GM21447 (cell line): ENCODE data around the gene KSR1.

Experiments
- ATAC-seq: cut with Tn5 transposase; IDR thresholded peaks from one replicate; pipeline ENCODE4 v1.9.1; 2021; ENCODE audit not compliant: unreplicated experiment

Gene KSR1

DNA sequence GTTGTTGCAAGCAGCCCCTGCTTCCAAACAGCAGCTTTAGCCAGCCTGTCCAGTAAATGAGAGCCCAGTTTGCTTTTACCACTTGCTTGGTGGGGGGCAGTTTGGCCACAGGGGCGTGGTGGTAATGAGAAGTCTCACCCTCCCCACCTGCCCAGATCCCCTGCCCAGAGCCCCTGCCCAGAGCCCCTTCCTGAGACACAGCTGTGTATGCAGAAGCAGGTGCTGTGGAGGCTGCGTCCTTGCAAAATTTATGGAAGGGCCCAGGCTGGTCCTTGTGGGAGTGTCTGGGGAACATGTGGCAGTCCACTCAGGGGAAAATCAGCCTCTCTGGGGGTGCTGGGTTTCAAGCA, 147.1 kb downstream of the KSR1 start:
- no peak for ATAC-seq

DNA sequence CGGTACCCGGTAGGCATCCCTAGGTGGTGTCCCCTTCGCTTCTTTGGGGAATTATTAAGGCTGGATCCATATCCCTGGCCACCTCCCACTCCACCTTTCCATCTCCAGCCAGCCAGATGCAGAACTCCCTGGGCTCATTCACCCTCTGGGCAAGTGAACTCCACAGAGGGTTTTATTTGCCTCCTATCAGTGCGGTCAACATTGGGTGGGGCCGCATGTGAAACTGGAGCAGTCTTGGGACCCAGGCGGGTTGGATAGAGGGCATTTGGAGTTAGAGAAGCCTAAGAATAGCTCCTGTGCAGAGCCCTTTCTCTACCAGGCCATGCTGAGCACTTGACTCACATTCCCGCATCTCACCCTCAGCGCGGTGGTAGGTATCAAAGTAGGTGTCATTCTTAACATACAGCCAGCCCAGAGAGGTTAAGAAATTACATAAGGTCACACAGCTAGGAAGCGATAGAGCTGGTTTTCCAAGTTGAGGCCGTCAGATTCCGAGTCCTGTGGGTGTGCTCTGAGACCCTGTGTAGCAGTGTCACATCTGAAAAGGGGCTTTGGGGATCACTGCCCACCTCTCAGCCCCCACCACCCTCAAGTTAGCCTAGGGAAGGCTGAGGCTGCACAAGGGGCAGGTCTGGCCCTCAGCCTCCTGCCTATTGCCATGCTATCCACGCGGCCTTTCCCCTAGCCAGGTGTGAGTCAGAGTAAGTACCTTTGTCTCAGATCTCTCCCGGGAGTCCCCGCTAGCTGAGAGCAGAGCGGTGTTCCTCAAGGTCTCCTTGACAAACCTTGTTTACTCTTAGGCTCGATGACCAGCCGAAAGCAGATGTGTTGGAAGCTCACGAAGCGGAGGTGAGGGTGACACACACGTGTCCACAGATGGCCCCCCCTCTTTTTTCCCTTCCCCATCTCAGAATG, 147.9 kb downstream of the KSR1 start:
- ATAC-seq, result no peak

DNA sequence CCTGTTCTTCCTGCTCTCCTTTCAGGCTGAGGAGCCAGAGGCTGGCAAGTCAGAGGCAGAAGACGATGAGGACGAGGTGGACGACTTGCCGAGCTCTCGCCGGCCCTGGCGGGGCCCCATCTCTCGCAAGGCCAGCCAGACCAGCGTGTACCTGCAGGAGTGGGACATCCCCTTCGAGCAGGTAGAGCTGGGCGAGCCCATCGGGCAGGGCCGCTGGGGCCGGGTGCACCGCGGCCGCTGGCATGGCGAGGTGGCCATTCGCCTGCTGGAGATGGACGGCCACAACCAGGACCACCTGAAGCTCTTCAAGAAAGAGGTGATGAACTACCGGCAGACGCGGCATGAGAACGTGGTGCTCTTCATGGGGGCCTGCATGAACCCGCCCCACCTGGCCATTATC, 149.2 kb downstream of the KSR1 start:
- ATAC-seq, result no peak

DNA sequence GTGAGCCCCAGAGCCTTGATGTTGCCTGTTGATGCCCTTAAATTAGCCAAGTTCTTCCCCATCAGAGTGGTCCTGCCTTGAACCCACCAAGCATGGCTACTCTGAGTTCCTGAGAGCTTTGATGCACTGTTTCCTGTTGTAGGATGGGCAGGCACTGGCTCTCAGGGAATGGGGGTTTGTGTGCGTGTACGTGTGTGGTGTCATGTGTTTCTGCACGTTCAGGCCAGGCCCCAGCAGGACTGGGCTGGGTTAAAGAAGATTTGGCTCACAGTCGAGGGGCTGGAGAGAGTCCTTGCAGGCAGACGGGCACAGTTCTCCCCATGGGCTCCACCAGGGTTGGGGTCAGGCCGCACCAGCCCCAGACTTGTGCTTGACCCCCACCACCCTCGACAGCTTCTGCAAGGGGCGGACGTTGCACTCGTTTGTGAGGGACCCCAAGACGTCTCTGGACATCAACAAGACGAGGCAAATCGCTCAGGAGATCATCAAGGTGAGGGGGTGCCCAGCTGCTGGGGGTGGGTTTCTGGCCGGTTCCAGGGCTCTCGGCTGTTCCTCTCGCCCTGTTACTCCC, 151.4 kb downstream of the KSR1 start:
- no peak for ATAC-seq

DNA sequence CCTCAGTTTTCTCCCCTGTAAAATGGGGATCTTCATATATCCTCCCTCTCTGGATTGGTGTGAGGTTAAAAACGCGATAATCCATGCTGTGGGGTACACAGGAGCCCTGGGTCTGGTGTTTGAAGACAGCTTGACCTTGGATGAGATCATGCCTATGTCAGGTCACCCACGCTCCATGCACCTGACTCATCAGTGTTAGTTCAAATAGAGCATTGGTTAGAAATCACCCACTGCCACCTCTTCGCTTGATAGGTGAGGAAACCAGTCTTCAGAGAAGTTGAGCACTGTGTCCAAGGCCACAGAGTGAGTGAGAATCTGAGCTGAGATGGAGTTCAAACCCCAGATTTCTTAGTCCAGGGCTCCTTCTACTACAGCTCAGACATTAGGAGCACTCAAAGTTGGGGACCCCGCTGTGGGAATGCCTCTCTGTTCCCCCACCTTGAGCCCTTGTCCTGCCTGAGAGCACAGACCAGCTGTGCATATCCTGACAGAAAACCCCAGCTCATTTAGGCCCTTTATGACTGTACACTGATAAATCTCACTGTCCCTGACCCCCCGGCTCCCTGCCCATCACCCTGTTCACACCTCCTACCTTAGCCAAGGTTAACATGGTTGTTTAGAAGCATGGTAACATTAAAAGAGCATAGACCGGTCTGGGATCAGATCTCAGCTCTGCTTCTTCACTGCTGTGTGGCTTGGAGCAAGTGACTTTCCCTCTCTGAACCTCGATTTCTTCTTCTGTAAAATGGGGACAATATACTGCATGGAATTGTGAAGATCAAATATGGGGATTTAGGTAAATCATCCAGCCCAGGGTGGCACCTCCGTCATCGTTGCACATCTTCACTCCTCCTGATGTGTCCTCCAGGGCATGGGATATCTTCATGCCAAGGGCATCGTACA, 152.3 kb downstream of the KSR1 start:
- ATAC-seq, result no peak

DNA sequence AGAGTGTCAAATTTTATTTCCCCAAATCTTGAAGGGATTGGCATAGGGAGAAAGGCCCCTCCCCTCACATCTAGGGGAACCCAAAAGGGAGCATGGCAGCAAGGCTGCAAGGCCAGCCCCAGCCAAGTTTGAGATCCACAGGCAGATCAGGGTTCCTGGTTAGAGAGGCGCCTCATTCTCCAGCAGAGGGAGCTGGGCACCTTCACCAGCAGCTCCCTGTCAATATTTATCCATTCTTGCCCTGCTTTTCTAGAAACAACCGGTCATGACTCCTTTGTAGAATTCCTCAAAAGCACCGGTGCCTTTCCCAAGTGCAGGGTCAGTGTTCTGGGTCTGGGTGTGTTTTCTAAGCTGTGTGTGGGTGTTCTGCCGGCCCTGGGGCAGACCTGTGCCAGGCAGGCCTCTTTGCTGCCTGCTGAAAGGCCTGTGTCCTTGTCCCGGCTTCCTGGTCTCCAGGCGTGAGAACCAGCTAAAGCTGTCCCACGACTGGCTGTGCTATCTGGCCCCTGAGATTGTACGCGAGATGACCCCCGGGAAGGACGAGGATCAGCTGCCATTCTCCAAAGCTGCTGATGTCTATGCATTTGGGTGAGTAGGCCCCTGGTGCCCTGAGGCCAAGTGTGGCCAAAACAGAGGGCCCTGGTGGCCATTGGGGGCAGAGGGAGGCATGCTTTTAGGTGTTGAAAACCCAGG, 153.5 kb downstream of the KSR1 start:
- ATAC-seq, result no peak

DNA sequence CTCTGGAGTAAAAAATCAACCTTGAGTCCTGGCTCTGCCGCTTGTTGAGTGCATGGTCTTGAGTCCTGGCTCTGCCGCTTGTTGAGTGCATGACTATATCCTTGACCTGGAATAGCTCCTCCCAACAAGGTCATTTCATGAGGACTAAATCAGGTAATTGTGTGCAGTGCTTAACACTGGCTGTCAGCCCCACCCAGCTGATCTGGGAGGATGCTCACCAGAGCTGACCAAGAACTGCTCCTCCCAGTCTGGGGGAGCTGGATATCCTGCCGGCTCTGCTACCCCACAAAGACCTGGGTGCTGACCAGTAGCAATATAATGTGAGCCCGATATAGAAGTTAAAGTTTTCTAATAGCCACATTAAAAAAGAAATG, 154.0 kb downstream of the KSR1 start:
- ATAC-seq, result no peak

DNA sequence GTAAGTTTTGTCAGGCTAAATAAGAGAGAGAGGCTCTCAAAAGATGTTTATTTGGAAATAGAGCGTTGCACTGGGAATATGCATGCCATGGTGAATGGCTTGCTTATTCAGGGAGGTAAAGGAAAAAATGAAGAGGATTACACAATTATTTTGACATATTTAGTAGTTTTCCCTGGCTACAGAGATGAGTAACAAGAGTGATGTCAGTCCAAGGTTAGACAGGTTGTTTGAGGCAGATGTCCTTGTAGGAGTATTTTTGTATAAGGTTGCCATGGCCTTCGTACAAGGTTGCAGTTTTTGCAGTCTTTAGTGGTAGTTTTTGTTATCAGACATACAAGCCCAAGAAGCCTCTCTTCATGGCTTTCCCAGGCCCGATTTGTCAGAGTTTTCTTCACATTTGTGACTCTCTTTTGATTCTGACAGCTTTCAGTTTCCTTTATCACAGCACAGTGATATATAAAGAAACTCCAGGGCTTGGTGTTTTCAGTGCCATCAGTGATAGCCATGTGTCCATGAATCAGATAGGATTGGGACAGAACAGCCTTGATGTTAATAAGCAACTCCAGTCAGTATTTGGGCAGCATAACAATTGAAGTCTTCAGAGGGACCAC, 156.0 kb downstream of the KSR1 start:
- no peak for ATAC-seq

DNA sequence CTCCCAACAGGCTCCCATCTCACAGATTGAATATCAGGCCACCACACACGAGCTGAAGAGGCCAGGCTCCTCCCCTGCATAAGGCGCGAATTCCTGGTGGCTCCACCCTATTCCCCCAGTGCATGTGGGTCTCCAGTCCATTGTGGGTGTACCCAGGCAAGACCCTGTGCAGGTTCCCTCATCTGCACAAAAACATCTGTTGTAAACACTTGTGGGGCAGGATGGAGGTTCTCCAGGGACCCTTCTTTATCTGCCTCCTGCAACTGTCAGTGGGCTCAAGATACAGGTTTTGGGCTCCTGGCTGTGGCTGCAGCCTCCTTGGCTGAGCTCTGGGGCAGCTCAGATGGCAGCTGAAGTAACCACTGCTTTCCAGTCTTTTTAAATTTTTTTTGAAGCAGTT, 157.2 kb downstream of the KSR1 start:
- ATAC-seq, result no peak

DNA sequence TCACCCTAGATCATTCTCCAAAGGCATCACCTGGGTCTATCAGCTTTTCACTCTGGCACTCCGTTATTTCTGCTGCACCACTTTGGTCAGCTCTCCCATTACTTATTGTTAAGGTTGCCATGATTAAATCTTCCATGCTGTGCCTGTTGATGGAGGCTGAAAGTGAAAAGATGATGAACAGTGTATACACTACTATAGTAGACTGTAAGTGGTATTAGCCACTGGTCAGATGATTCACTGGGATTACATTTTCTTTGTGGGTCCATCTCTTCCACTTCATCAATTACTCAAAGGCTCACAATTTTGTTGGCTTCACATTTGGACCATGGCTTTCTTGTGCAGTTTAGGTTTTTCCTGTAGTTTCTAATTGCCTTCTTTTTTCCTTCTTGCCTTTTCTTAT, 158.9 kb downstream of the KSR1 start:
- ATAC-seq, result no peak

DNA sequence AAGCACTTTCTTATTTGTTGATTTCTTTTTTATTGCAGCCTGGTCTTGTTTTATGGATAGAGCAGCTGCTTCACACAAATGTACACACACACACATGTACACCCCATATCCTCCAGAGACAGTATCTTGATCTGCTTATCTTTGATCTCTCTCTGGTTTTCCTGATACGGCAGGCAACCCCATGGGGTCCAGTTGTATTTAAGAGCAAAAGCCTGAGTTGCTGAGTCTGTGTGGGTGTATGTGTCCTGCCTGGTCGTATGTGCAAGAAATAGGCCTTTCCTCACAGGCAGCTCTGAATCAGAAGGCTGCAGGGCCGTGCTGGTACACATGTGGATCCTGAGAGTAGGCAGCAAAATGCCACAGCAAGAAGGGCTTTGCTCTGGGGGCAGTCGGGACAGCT, 160.2 kb downstream of the KSR1 start:
- ATAC-seq, result no peak

DNA sequence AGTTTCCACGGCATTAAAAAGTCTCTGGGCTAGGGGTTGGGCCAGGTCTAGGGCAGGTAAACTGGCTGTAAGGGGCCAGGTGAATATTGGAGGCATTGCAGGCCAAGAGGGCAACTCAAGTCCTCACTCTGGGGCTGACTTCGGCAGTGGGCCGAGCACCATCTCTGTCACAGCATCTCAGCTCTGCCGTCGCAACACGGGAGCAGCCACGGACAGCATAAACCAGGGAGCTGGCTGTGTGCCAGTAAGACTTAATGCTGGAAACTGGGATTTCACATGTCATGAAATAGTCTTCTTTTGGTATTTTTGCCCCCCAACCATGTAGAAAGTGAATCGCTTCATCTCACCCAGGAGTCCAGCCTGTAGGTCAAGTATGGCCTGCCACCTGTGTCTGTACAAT, 162.2 kb downstream of the KSR1 start:
- no peak for ATAC-seq

DNA sequence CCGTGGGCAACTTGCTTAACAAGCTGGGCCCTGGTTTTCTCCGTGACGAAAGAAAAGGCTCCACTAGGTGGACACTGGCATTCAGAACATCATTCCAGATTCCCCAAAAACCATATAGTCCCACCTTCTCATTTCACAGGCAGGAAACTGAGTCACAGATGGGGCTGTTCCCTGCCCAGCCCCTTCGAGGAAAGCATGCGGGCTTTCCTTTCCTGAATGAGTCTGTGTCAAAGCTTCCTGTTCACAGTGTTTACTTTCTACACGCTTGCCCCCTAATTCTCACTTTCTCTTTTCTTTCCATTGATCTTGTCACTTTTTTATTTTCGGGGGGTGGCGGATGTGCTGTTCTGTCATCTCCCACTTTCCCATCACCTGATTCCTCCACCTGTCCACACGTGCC, 164.5 kb downstream of the KSR1 start:
- no peak for ATAC-seq

DNA sequence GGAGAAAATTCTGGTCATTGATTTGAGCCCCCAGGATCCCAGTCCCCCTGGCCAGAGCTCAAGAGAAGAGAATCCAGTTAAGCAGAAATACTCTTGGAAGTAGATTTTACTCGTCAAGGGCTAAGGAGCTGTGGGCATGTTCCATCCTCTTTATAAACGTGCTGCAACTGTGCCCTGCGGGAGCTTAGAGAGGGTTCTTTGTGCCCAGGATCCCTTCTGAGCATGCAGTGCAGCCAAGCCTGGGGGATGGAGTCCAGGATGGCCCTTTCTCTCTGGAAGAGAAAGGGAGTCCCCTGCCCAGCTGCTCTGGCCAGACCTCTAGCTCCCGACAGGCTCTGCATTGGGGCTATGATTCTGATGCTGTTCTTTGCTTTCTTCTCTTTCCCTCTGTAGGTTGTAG, 165.3 kb downstream of the KSR1 start:
- ATAC-seq, result no peak

DNA sequence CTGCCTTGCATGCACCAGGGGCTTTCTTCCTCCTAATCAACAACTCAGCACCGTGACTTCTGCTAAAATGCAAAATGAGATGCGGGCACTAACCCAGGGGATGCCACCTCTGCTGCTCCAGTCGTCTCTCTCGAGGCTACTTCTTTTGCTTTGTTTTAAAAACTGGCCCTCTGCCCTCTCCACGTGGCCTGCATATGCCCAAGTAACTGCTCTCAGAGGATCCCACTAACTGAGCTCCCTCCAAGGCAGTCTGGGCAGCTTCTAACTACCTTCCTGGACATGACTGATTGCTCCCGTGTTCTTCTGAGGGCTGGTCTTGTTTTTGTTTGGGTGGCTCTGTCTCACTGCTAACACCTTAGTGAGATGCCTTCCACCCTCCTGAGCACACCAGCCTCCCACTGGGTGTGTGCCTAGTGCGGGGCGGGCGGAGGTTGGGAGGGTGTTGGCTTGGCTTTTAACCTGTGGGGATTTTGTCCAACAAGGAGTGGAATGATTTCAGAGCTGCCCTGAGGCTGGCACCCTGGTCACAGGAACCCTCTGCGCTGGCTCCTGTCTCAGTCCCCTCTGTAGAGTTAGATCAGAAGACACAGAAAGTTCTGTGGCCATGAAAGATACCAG, 165.8 kb downstream of the KSR1 start:
- ATAC-seq, result no peak

DNA sequence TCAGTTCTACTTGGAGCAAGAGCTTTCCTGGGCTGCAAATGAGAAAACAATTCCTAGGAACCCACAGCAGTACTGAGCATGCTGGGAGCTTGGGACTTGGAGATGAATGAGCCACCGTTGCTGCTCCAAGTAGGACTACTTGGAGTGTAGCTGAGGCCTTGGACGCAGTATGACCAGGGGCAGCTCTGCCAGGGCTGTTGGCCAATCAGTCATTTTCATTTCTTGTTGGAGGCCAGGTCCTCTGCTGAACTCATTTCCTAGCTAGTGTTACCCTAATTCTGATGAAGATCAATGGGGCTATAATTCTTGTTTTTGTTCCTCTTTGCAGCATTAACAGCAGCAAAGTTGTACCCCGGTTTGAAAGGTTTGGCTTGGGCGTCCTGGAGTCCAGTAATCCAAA, 166.7 kb downstream of the KSR1 start:
- ATAC-seq, result no peak

DNA sequence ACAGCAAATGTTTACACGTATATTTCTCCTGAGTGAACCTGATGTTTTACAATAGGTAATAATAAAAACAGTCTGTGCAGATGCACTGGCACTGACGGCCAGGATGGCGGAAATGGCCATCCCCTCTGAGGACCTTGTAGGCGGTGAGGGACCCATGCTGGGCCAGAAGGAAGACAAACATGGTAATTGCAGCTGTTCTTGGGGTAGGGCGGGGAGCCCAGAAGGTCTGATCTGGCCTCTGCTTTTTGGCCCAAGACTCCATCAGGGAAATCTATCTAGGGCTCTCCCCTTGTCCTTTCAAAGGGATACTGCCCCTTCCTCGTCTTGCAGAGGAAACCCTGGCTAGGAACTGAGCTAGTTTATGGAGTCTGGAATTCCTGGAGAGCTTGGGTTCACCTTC, 167.4 kb downstream of the KSR1 start:
- no peak for ATAC-seq

DNA sequence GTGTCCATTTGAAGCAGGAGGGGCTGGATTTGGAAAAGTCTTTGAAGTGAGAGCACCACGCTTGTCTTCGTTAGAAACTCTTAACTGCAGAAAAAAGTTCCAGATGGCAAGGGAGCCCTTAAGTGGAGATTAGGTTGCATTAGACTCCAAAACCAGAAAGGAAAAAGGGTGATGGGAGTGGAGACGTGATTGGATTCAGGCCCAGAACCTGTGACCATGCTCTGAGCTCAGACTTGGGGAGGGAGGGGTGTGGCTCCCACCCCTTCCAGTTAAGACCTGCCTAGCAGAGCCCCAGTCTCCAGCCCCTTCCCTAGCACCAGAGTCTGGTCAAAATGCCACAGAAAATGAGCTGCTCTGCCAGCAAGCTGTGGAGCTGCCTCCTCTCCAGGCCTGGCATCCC, 168.3 kb downstream of the KSR1 start:
- ATAC-seq, result no peak

DNA sequence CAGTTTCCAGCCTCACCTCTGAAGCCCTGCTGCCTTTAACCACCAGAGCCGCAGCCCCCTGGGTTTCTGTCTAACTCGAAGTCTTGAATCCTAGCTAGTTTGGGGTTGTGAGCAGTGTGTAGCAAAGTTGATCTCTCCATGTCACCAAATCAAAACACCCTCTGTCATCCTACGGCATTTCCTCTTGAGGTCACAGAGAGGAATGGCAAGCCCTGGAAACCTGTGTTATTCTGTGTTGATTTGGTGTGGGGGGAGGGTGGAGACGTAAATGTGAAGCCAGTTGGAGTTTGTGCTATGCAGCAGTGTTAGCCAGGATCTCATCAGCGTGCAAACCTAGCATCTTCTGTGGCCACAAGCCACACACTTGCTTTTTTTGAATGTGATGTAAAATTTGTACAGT, 169.6 kb downstream of the KSR1 start:
- ATAC-seq, result no peak

DNA sequence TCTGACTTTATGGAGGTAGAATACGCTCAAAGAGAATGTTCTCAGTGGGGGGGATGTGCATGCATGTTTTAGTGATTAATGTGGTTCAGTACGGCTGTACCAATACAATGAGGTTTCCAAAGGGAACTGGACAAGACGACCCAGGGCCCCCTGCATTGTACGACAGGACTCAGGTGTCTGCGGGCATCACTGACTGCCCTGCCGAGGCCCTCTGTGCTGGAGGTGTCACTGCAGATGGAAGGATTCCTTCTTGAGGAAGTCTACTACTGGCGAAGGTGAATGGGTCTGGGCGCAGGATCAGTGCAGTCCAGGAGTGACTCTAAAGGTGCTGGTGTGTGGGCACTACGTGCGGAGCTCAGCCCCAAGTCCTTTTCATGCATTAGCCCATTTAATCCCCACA, 171.3 kb downstream of the KSR1 start:
- ATAC-seq, result no peak
